NCI-H128 (cell line): Measurements from ENCODE around the gene LIPC.
"Not testable (repeated sequence)": the region's sequence is repeated elsewhere in the genome, so short reads cannot be mapped to it uniquely, and the experiment has no call there.

Source experiments
- DNase-seq: peaks from one replicate; lab custom pipeline; 2025; ENCODE audit not compliant: unreplicated experiment; lab: John Stamatoyannopoulos, UW

Gene LIPC

GRCh38 chr15:58574631-58575030 is 142.8 kb downstream of the LIPC start:
- DNase-seq = no peak

DNA sequence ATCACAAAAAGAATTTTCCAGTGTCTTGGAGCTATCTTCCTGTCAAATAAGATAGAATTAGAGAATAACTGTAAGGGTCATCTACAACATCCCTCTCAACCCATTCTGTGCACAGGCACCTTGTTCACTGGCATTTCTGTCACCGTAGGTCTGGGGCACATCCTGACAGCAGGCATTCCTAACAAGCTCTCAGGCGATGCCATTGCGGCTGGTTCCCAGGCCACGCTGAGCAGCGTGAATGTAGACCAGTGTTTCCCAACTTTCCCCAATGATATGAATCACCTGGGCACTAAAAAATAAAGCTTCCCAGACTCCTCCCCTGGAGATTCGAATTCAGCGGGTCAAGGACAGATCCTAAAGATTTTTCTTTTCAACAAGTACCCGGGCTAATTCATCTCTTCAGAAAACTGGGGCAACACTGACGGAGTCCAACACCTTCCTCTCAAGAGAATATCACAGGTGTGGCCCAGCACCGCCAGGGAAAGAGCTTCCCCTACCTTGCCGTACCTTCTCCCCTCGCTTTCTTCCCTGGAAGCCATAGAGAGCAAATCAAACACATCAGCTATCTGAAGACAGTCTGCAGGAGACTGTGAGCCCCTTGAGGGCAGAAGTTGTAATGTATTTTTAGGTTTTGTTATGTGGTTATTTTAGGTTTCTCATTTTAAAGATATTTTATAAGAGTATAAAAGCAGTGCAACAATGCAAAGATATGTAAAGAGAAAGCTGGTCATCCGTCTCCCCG is 143.4 kb downstream of the LIPC start:
- no peak for DNase-seq

DNA sequence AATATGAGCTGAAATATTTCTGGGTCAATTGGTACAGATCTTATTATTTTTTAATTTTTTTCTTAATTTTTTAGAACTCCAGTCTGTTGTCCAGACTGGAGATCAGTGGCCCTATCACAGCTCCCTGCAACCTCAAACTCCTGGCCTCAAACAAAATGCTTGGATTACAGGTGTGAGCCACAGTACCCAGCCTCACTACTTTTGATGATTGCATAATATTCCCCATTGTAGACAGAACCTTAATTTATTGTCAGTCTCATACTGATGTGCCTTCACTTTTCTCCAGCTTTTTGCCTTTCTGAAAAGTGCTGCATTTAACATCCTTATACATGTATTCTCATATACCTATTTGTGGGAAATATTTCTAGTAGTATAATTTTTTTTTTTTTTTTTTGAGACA is 144.9 kb downstream of the LIPC start:
- DNase-seq = no peak

GRCh38 chr15:58582160-58582559 is 150.4 kb downstream of the LIPC start:
- no peak for DNase-seq

- no peak for DNase-seq
Observed at GRCh38 chr15:58583171-58583908, 151.5 kb downstream of the LIPC start.

GRCh38 chr15:58584789-58585461 is 153.1 kb downstream of the LIPC start:
- DNase-seq = no peak

- no peak for DNase-seq
Observed at GRCh38 chr15:58585693-58586443, 154.1 kb downstream of the LIPC start.

DNA sequence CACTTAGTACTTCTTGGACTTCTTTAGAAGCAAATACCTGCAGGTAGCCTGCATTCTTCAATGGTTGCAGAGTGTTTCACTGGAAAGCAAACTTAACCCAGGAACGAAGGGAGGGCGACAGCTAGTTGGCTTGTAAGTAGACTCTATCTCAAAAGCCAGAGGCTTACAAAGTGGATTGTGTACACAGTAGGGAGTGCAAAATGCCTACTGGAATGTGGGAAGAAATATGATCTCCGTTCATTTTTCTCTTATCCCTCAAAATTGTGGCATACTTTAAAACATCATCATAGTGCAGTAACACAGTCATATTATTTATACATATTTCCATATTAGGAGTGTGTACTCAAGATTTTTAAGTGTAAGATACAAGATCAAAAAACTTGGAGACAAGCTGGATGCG is 155.7 kb downstream of the LIPC start:
- DNase-seq = no peak

DNA sequence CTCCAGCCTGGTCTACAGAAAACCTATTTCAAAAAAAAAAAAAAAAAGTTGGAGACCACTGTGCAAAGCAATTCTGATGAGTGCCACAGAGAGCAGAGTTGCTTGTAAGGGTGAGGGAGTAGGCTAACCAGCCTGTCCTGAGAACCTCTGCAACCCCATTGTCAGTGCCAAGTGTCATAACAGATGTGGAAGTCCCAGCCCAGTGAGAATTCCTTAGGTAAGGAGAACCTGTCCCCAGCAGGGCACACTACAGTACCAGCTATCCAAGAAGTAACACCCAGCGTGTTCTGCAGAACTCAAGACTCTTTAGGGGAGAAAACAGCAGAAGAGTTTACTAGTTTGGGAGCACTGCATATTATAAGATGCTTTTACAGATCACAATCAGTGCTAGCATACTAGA is 156.3 kb downstream of the LIPC start:
- no peak for DNase-seq

DNA sequence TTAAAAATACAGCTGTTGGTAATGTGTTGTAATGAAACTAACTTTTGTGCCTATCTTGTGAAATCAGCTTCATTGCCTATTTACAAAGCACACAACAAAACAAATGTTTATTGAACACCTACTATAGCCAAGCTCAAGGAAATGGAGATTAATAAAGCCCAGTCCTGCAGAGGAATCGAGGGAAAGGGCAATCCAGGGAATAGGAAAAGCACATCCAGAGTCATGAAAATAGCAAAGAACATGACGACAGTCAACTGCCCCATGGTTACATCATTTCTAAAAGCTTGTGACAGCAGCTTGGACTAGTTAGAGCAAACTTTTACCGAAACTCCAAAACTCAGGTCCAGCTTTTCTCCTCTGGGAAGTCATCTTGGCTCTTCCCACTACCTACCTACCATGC is 157.3 kb downstream of the LIPC start:
- DNase-seq = no peak

- no peak for DNase-seq
Observed at GRCh38 chr15:58590236-58590635, 158.4 kb downstream of the LIPC start.

DNA sequence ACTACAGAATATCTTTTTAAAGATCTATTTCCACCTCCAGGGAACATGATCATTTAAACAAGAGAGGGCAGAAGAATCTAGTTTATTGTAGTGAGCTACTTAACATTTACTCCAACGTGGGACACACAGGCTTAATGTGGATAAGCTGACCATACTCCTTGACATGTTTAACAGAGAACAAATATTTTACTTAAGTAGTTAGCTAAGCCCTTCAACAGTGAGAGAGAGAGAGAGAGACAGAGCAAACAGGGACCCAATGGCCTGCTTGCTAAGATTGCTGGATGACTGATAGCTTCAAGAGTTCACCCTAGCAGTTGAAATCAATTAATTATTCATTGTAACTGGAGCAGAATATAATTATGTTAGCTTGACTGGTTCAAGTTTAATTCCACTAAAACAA is 159.1 kb downstream of the LIPC start:
- no peak for DNase-seq

- no peak for DNase-seq
Observed at GRCh38 chr15:58593870-58594269, 162.1 kb downstream of the LIPC start.

GRCh38 chr15:58594898-58595297 is 163.1 kb downstream of the LIPC start:
- DNase-seq = no peak

DNA sequence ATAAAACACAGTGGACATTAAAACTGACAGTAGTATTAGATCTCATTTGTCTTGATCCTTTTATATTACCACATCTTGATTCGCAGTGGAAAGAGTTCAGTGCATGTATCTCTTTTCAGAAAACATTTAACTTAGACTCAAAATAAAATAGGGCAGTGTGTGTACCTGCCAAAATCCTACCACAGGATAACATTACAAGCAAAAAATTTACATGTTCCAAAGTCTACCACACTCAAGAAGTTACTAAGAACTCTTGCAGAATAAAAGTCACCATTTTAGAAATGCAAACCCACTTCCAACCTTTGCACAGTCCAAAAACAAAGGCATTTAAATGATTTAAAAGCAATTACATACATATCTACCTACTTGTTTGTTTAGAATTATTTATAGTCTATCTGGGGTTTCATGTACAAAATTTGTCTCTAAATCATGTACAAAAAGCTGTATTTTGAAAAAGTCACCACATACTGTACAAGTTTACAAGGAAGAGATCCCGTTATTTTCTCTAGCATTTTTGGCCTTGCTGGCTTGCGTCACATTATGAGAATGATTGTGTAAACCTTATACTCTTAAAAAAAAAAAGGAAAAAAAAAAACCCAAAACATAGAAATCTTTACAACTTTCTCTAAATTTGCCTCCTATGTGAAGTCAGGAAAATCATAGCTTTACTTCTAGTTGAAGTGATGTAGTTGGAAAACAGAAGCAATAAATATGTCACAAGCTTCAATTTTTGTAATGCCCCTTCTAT is 163.9 kb downstream of the LIPC start:
- DNase-seq = no peak

GRCh38 chr15:58597943-58598828 is 166.4 kb downstream of the LIPC start:
- no peak for DNase-seq

- no peak for DNase-seq
Observed at GRCh38 chr15:58598829-58599210, 167.0 kb downstream of the LIPC start.

DNA sequence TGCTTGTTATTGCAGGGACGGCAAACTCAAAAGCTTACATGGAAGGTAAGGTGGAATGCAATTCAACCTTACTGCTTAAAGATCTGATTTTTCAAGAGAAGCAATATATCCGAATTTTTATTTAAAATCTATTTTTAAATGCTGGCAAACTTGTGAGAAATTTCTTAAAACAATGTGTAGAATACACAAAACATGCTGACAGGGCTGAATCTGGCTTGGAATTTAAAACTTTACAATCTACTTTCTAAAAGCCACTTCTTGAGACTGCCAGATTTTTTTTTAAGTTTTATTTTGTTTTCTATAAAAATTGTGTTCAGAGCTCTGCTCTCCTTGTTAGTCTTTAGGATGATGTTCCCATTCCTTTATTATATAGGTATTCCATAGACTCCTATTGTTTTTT is 171.0 kb downstream of the LIPC start:
- DNase-seq = no peak

GRCh38 chr15:58603927-58604326 is 172.1 kb downstream of the LIPC start:
- DNase-seq = not testable (repeated sequence)

DNA sequence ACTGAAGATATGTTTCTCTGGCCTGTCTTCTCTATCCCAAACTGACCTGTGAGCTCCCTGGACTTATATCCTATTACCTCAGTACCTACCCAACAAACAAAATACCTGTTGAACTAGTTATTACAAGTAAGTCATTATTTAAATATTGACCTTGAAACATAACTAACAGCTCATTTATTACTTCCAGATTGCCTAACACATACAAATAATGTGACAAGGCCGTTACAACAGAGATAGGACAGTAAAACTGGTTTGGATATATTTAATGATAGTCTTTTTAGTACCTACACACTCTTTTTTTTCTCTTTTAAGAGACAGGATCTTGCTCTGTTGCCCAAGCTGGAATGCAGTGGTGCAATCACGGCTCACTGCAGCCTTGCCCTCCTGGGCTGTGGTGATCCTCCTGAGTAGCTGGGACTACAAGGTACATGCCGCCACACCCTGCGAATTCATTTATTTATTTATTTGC is 172.7 kb downstream of the LIPC start:
- no peak for DNase-seq
